Measurements from ENCODE around the gene KNOP1. TPM values are rescaled to one million over a fixed set of nuclear protein-coding genes. Genes with fewer than 3 reads are reported as not detected.

Gene KNOP1
- total RNA-seq, 1 donor from 2014 or later = 23.2 TPM

- DNase-seq (ENCODE audit: extremely low read depth, low read depth, low spot score) = no peak
Measured at GRCh38 chr16:19708296-19709205, 9.5 kb downstream of the KNOP1 start.

- DNase-seq (ENCODE audit: extremely low read depth, low read depth, low spot score) = no peak
Measured at GRCh38 chr16:19707569-19708295, 10.3 kb downstream of the KNOP1 start.

- no peak for DNase-seq (ENCODE audit: extremely low read depth, low read depth, low spot score)
Measured at GRCh38 chr16:19706846-19707245, 11.2 kb downstream of the KNOP1 start.

- DNase-seq (ENCODE audit: extremely low read depth, low read depth, low spot score) = no peak
Measured at GRCh38 chr16:19705843-19706242, 12.2 kb downstream of the KNOP1 start.

GRCh38 chr16:19705146-19705501, 12.9 kb downstream of the KNOP1 start:
- no peak for DNase-seq (ENCODE audit: extremely low read depth, low read depth, low spot score)

- peak; percentile 84 for DNase-seq (ENCODE audit: extremely low read depth, low read depth, low spot score)
Measured at GRCh38 chr16:19704321-19705145, 13.5 kb downstream of the KNOP1 start.

GRCh38 chr16:19703172-19703889, 14.7 kb downstream of the KNOP1 start:
- DNase-seq (ENCODE audit: extremely low read depth, low read depth, low spot score) = no peak

GRCh38 chr16:19701091-19701490, 16.9 kb downstream of the KNOP1 start:
- DNase-seq (ENCODE audit: extremely low read depth, low read depth, low spot score) = no peak

- DNase-seq (ENCODE audit: extremely low read depth, low read depth, low spot score) = no peak
Measured at GRCh38 chr16:19700319-19700781, 17.7 kb downstream of the KNOP1 start.

GRCh38 chr16:19699472-19699871, 18.6 kb downstream of the KNOP1 start:
- DNase-seq (ENCODE audit: extremely low read depth, low read depth, low spot score) = no peak

GRCh38 chr16:19698480-19699465, 19.3 kb downstream of the KNOP1 start:
- no peak for DNase-seq (ENCODE audit: extremely low read depth, low read depth, low spot score)

GRCh38 chr16:19697756-19698318, 20.2 kb downstream of the KNOP1 start:
- no peak for DNase-seq (ENCODE audit: extremely low read depth, low read depth, low spot score)

GRCh38 chr16:19696961-19697360, 21.1 kb downstream of the KNOP1 start:
- DNase-seq (ENCODE audit: extremely low read depth, low read depth, low spot score) = no peak

- peak; percentile 94 for DNase-seq (ENCODE audit: extremely low read depth, low read depth, low spot score)
Measured at GRCh38 chr16:19696328-19696727, 21.7 kb downstream of the KNOP1 start.

GRCh38 chr16:19694989-19695388, 23.0 kb downstream of the KNOP1 start:
- no peak for DNase-seq (ENCODE audit: extremely low read depth, low read depth, low spot score)

- no peak for DNase-seq (ENCODE audit: extremely low read depth, low read depth, low spot score)
Measured at GRCh38 chr16:19691161-19691711, 26.8 kb downstream of the KNOP1 start.

- no peak for DNase-seq (ENCODE audit: extremely low read depth, low read depth, low spot score)
Measured at GRCh38 chr16:19690196-19690595, 27.8 kb downstream of the KNOP1 start.

- DNase-seq (ENCODE audit: extremely low read depth, low read depth, low spot score) = no peak
Measured at GRCh38 chr16:19689342-19689741, 28.7 kb downstream of the KNOP1 start.

All from glomerular endothelial cell (primary cell).